ENCODE data around the gene PER3. TPM values are rescaled to one million over a fixed set of nuclear protein-coding genes. Genes with fewer than 3 reads are reported as not detected.

Gene PER3
- total RNA-seq, 1 experiment from 2014 or later: 9.0 TPM

DNA sequence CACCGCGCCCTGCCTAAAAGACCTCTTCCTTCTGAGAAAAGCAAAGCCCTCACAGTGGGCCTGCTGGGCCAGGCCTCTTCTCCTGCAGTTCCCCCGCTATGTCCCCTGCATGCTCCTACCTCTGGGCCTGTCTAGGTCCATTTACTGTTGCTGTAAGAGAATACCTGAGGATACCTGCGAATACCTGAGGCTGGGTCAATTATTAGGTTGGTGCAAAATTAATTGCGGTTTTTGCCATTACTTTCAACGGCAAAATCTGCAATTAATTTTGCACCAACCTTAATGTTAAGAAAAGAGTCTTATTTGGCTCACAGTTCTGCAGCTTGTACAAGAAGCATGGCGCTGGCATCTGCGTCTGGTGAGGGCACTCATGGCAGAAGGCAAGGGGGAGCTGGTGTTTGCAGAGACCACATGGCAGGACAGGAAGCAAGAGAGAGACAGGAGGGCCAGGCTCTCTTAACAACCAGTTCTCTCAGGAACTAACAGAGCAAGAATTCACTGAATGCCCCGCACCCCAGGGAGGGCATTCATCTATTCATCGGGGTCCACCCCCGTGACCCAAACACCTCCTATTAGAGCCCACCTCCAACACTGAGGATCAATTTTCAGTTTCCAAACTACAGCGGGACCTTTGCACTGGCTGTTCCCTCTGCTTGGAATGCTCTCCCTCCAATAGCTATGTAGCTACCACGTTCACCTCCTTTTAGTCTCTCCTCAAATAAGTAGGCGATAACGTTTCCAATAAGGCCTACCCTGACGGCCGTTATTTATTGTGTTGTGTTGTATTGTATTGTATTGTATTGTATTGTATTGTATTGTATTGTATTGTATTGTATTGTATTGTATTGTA lies 78.3 kb downstream of the PER3 start:
- Histone ChIP-seq H4K8ac (replicated peaks; ENCODE audit: insufficient read length, low read depth, low read length) (no peak overlapping the region), H3K56ac (ENCODE audit: insufficient read length, low read depth, low read length) (no peak overlapping the region), H3K79me1 (ENCODE audit: insufficient read depth, low read depth, low read length, poor library complexity, severe bottlenecking) (no peaks in the 10 kb centered on the region), H2BK20ac (ENCODE audit: low read depth, low read length, poor library complexity, severe bottlenecking) (no peak overlapping the region), H2BK15ac (ENCODE audit: low read depth, low read length) (no peak overlapping the region), H2BK5ac (ENCODE audit: insufficient read length, low read length) (no peak overlapping the region), H2BK12ac (ENCODE audit: insufficient read length, low read depth, low read length) (no peak overlapping the region), H3K79me2 (ENCODE audit: insufficient read depth, low read length) (no peaks in the 10 kb centered on the region), H4K20me1 (ENCODE audit: control insufficient read depth, insufficient read depth, insufficient read length) (no peaks in the 10 kb centered on the region), H3K4ac (ENCODE audit: low read depth, low read length) (no peak overlapping the region), H3K9me3 (ENCODE audit: control insufficient read depth, low read depth, low read length) (no peaks in the 10 kb centered on the region), H3K18ac (ENCODE audit: insufficient read length, low read depth, low read length) (no peak overlapping the region), H3K4me1 (ENCODE audit: insufficient read depth, low read length) (no peaks in the 10 kb centered on the region), H4K91ac (ENCODE audit: insufficient read length, low read depth, low read length) (no peak overlapping the region), H2AK5ac (ENCODE audit: insufficient read length, low read length) (no peak overlapping the region), H3K23me2 (ENCODE audit: insufficient read length, low read depth, low read length, poor library complexity, severe bottlenecking) (no peaks in the 10 kb centered on the region), H3K27me3 (ENCODE audit: insufficient read depth, low read length) (no peaks in the 10 kb centered on the region), H2BK120ac (ENCODE audit: low read depth, low read length, poor library complexity, severe bottlenecking) (no peak overlapping the region), H3K23ac (ENCODE audit: insufficient read length, low read depth, low read length) (no peak overlapping the region), H3K9ac (ENCODE audit: extremely low read depth, insufficient read length, low read length) (no peak overlapping the region), H2AFZ (ENCODE audit: low read length) (no peak overlapping the region), H3K14ac (ENCODE audit: insufficient read depth, low read length) (no peak overlapping the region), H3K4me2 (ENCODE audit: insufficient read depth, insufficient read length, low read length) (no peak overlapping the region), H4K5ac (ENCODE audit: insufficient read length, low read depth, low read length) (no peak overlapping the region), H3K27ac (ENCODE audit: insufficient read length, low read depth, low read length) (no peak overlapping the region), H3T11ph (ENCODE audit: low read length) (no peak overlapping the region)
- TF ChIP-seq, protein P1, sequence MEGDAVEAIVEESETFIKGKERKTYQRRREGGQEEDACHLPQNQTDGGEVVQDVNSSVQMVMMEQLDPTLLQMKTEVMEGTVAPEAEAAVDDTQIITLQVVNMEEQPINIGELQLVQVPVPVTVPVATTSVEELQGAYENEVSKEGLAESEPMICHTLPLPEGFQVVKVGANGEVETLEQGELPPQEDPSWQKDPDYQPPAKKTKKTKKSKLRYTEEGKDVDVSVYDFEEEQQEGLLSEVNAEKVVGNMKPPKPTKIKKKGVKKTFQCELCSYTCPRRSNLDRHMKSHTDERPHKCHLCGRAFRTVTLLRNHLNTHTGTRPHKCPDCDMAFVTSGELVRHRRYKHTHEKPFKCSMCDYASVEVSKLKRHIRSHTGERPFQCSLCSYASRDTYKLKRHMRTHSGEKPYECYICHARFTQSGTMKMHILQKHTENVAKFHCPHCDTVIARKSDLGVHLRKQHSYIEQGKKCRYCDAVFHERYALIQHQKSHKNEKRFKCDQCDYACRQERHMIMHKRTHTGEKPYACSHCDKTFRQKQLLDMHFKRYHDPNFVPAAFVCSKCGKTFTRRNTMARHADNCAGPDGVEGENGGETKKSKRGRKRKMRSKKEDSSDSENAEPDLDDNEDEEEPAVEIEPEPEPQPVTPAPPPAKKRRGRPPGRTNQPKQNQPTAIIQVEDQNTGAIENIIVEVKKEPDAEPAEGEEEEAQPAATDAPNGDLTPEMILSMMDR (conservative IDR thresholded peaks at IDR 0.05): no peak
- H3K4me3 Mint-ChIP-seq: no peak overlapping the region
- H3K27ac Mint-ChIP-seq: peak overlapping the region in 1 of 3 experiments; percentile 56; a peak in 1 of 7 replicates
- H3K36me3 Mint-ChIP-seq (ENCODE audit: insufficient read depth in 1 of 3, low read depth in 3 of 3): no peaks in the 10 kb centered on the region; a peak in 1 of 7 replicates
- DNase-seq: no peak
- no peaks in the 10 kb centered on the region; a peak in 1 of 4 replicates for H3K4me1 Mint-ChIP-seq
- H3K27me3 Mint-ChIP-seq (ENCODE audit: low read depth): peaks cover 1% of the 10 kb centered on the region; the same call in 1 of the 2 replicates
- H3K9me3 Mint-ChIP-seq: no peaks in the 10 kb centered on the region
- WGBS (ENCODE audit: extremely low coverage, insufficient read length, low lambda C conversion rate): no CpG with 5 or more reads among the region's 17 CpGs

Measured in H9 (cell line).